GM23338 (cell line): ENCODE measurements around the gene SETBP1. TPM values are rescaled to one million over a fixed set of nuclear protein-coding genes. Genes with fewer than 3 reads are reported as not detected.

Experiments used
- ATAC-seq: fragments of 200-7000 bp; cut with Tn5 transposase; 3 replicates; pipeline ENCODE4 v1.9.1; 2020
- DNase-seq: peaks from one replicate; pipeline ENCODE4 v3.0.0-alpha.2; 2015; ENCODE audit warnings: low spot score
- H2AFZ ChIP-seq: fragments of 200-600 bp; sonication (generic); 2 replicates; pipeline ENCODE4 v1.8.0; 2016; ENCODE audit warnings: antibody characterized with exemption, mild to moderate bottlenecking, moderate library complexity
- H3F3A ChIP-seq: fragments of 200-600 bp; sonication (generic); replicated peaks from 2 replicates; pipeline ENCODE4 v1.8.0; 2017; ENCODE audit warnings: antibody characterized with exemption, mixed run types, low read depth
- H3K27ac ChIP-seq: fragments of 200-600 bp; sonication (generic); 2 replicates; pipeline ENCODE4 v1.6.1; 2016; ENCODE audit warnings: low read depth
- H3K27me3 ChIP-seq: fragments of 200-600 bp; sonication (generic); 2 replicates; pipeline ENCODE4 v1.8.0; 2016; ENCODE audit warnings: mild to moderate bottlenecking, mixed run types, moderate library complexity; ENCODE audit not compliant: insufficient read depth
- H3K36me3 ChIP-seq: fragments of 200-600 bp; sonication (generic); 2 replicates; pipeline ENCODE4 v1.8.0; 2016; ENCODE audit warnings: mild to moderate bottlenecking; ENCODE audit not compliant: insufficient read depth
- H3K4me1 ChIP-seq: fragments of 200-600 bp; sonication (generic); 2 replicates; pipeline ENCODE4 v1.8.0; 2016; ENCODE audit warnings: mild to moderate bottlenecking, moderate library complexity; ENCODE audit not compliant: insufficient read depth
- H3K4me2 ChIP-seq: fragments of 200-600 bp; sonication (generic); 2 replicates; pipeline ENCODE4 v1.7.1; 2017; ENCODE audit warnings: mixed run types
- H3K4me3 ChIP-seq: fragments of 200-600 bp; sonication (generic); 2 replicates; pipeline ENCODE4 v1.6.1; 2016; ENCODE audit warnings: mixed run types
- H3K79me2 ChIP-seq: fragments of 200-600 bp; sonication (generic); replicated peaks from 2 replicates; pipeline ENCODE4 v1.8.0; 2017; ENCODE audit warnings: mild to moderate bottlenecking; ENCODE audit not compliant: insufficient read depth
- H3K9me2 ChIP-seq: fragments of 200-600 bp; sonication (generic); 2 replicates; pipeline ENCODE4 v1.8.0; 2017; ENCODE audit not compliant: insufficient read depth
- H4K20me1 ChIP-seq: fragments of 200-600 bp; sonication (generic); replicated peaks from 2 replicates; pipeline ENCODE4 v1.8.0; 2017; ENCODE audit warnings: mild to moderate bottlenecking; ENCODE audit not compliant: insufficient read depth
- H3K27ac Mint-ChIP-seq: 2 replicates; pipeline ENCODE4 v1.8.0; 2020; ENCODE audit warnings: inconsistent platforms, mild to moderate bottlenecking, moderate library complexity, mixed read lengths
- H3K27me3 Mint-ChIP-seq: 3 replicates; pipeline ENCODE4 v1.8.0; 2022; ENCODE audit warnings: low read depth, mild to moderate bottlenecking, moderate library complexity, mixed read lengths, inconsistent platforms; ENCODE audit not compliant: insufficient read depth, poor library complexity
- H3K36me3 Mint-ChIP-seq: 3 replicates; pipeline ENCODE4 v1.8.0; 2021; ENCODE audit warnings: low read depth, mild to moderate bottlenecking, inconsistent platforms, moderate library complexity, mixed read lengths
- H3K4me1 Mint-ChIP-seq: 3 replicates; pipeline ENCODE4 v1.8.0; 2020; ENCODE audit warnings: mild to moderate bottlenecking, inconsistent platforms, mixed read lengths
- H3K4me3 Mint-ChIP-seq: 3 replicates; pipeline ENCODE4 v1.8.0; 2021; ENCODE audit warnings: moderate library complexity, mild to moderate bottlenecking, inconsistent platforms, mixed read lengths
- H3K9me3 Mint-ChIP-seq: 3 replicates; pipeline ENCODE4 v1.8.0; 2020; ENCODE audit warnings: moderate library complexity, mild to moderate bottlenecking, inconsistent platforms, mixed read lengths
- CREB1 ChIP-seq: fragments of 250-450 bp; sonication (Bioruptor Pico); IDR thresholded peaks from 2 replicates; pipeline ENCODE4 v1.5.0; 2020; ENCODE audit warnings: low read depth, mild to moderate bottlenecking, moderate library complexity
- NANOG ChIP-seq: IDR thresholded peaks from 2 replicates; pipeline ENCODE4 v1.6.1; 2016; ENCODE audit warnings: antibody characterized with exemption, borderline replicate concordance
- POLR2AphosphoS5 ChIP-seq: IDR thresholded peaks from 2 replicates; pipeline ENCODE4 v1.6.1; 2016; ENCODE audit warnings: antibody characterized with exemption, low read depth
- STAT1 ChIP-seq: IDR thresholded peaks from one replicate; pipeline ENCODE4 v1.6.1; 2016; ENCODE audit warnings: antibody characterized with exemption; ENCODE audit not compliant: unreplicated experiment
- ZNF114 ChIP-seq: fragments of 250-450 bp; sonication (Bioruptor Pico); IDR thresholded peaks from 2 replicates; pipeline ENCODE4 v1.5.0; 2020; ENCODE audit warnings: mild to moderate bottlenecking, moderate library complexity
- ZNF331 ChIP-seq: fragments of 250-450 bp; sonication (Bioruptor Pico); IDR thresholded peaks from 2 replicates; pipeline ENCODE4 v1.5.0; 2020; ENCODE audit warnings: low read depth, mild to moderate bottlenecking, moderate library complexity
- polyA plus RNA-seq: library from polyadenylated mRNA; unstranded; fragments of >200 nt; fragmentation: Nextera tagmentation; extraction: Ambion mirVana; gene quantifications from 2 replicates; pipeline ENCODE4 v1.2.1, GENCODE V29; 2016
- total RNA-seq: library from RNA; depleted of rRNA; stranded (reverse); fragments of >200 nt; shearing (Covaris generic); gene quantifications from 2 replicates; pipeline ENCODE4 v1.2.3, GENCODE V29; 2014
- TF ChIP-seq, protein P1 (sequence below): fragments of 250-450 bp; sonication (Bioruptor Pico); IDR thresholded peaks from 2 replicates; pipeline ENCODE4 v1.5.0; 2020; ENCODE audit warnings: mild to moderate bottlenecking, moderate library complexity
- TF ChIP-seq, protein P2 (sequence below): IDR thresholded peaks from 2 replicates; pipeline ENCODE4 v1.6.1; 2016; ENCODE audit warnings: antibody characterized with exemption
- TF ChIP-seq, protein P3 (sequence below), 2 experiments: fragments of 200-600 bp in 1 of 2; sonication (generic) in 1 of 2; conservative IDR thresholded peaks; 2 replicates each; pipeline versions ENCODE4 v1.5.1 to v1.6.1; 2016 to 2017; ENCODE audit warnings: antibody characterized with exemption in 2 of 2, low read depth in 2 of 2, mild to moderate bottlenecking in 2 of 2, moderate library complexity in 1 of 2

The SETBP1 gene
- total and polyA plus RNA-seq, 2 experiments from 2014 or later: 1.6 to 5.5 TPM

DNA sequence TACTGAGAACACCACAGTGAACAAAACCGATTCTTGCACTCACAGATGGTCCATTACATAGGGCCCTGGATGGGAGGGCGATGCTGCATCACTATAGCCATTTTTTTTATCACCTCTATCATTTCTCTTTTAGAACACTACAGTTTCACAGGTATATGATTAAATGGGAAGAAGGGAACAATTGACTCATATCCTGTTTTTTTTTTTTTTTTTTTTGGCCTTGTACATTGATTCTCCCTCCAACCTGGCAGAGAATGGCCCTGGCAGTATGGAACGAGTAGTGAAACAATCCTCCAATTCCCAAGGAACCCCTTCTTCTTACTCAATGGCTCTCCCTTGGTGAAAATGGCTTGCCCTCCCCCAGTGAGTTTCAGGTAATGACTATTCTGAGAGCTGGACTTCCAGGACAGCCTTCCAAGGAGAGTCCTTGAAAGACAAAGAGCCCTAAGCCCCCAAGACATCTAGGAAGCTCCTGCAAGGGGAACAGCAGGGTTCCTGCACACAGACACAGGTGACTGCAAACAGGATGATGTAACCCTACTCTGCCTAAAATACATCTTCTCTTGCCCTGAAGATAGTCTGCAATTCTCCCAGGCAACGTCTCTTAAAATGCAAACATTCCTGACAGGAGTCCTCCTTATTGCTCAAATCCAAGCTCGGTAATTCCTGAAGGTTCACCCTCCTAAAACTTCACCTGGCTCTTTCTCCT lies 405.4 kb downstream of the SETBP1 start (continued):
- TF ChIP-seq, protein P1, sequence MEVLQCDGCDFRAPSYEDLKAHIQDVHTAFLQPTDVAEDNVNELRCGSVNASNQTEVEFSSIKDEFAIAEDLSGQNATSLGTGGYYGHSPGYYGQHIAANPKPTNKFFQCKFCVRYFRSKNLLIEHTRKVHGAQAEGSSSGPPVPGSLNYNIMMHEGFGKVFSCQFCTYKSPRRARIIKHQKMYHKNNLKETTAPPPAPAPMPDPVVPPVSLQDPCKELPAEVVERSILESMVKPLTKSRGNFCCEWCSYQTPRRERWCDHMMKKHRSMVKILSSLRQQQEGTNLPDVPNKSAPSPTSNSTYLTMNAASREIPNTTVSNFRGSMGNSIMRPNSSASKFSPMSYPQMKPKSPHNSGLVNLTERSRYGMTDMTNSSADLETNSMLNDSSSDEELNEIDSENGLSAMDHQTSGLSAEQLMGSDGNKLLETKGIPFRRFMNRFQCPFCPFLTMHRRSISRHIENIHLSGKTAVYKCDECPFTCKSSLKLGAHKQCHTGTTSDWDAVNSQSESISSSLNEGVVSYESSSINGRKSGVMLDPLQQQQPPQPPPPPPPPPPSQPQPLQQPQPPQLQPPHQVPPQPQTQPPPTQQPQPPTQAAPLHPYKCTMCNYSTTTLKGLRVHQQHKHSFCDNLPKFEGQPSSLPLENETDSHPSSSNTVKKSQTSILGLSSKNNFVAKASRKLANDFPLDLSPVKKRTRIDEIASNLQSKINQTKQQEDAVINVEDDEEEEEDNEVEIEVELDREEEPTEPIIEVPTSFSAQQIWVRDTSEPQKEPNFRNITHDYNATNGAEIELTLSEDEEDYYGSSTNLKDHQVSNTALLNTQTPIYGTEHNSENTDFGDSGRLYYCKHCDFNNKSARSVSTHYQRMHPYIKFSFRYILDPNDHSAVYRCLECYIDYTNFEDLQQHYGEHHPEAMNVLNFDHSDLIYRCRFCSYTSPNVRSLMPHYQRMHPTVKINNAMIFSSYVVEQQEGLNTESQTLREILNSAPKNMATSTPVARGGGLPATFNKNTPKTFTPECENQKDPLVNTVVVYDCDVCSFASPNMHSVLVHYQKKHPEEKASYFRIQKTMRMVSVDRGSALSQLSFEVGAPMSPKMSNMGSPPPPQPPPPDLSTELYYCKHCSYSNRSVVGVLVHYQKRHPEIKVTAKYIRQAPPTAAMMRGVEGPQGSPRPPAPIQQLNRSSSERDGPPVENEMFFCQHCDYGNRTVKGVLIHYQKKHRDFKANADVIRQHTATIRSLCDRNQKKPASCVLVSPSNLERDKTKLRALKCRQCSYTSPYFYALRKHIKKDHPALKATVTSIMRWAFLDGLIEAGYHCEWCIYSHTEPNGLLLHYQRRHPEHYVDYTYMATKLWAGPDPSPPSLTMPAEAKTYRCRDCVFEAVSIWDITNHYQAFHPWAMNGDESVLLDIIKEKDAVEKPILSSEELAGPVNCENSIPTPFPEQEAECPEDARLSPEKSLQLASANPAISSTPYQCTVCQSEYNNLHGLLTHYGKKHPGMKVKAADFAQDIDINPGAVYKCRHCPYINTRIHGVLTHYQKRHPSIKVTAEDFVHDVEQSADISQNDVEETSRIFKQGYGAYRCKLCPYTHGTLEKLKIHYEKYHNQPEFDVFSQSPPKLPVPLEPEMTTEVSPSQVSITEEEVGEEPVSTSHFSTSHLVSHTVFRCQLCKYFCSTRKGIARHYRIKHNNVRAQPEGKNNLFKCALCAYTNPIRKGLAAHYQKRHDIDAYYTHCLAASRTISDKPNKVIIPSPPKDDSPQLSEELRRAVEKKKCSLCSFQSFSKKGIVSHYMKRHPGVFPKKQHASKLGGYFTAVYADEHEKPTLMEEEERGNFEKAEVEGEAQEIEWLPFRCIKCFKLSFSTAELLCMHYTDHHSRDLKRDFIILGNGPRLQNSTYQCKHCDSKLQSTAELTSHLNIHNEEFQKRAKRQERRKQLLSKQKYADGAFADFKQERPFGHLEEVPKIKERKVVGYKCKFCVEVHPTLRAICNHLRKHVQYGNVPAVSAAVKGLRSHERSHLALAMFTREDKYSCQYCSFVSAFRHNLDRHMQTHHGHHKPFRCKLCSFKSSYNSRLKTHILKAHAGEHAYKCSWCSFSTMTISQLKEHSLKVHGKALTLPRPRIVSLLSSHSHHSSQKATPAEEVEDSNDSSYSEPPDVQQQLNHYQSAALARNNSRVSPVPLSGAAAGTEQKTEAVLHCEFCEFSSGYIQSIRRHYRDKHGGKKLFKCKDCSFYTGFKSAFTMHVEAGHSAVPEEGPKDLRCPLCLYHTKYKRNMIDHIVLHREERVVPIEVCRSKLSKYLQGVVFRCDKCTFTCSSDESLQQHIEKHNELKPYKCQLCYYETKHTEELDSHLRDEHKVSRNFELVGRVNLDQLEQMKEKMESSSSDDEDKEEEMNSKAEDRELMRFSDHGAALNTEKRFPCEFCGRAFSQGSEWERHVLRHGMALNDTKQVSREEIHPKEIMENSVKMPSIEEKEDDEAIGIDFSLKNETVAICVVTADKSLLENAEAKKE: no peak
- TF ChIP-seq POLR2AphosphoS5: no peak
- no peak for TF ChIP-seq STAT1
- no peak for TF ChIP-seq ZNF331 (CRISPR knock-in tag)
- TF ChIP-seq, protein P2, sequence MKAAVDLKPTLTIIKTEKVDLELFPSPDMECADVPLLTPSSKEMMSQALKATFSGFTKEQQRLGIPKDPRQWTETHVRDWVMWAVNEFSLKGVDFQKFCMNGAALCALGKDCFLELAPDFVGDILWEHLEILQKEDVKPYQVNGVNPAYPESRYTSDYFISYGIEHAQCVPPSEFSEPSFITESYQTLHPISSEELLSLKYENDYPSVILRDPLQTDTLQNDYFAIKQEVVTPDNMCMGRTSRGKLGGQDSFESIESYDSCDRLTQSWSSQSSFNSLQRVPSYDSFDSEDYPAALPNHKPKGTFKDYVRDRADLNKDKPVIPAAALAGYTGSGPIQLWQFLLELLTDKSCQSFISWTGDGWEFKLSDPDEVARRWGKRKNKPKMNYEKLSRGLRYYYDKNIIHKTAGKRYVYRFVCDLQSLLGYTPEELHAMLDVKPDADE: no peak

DNA sequence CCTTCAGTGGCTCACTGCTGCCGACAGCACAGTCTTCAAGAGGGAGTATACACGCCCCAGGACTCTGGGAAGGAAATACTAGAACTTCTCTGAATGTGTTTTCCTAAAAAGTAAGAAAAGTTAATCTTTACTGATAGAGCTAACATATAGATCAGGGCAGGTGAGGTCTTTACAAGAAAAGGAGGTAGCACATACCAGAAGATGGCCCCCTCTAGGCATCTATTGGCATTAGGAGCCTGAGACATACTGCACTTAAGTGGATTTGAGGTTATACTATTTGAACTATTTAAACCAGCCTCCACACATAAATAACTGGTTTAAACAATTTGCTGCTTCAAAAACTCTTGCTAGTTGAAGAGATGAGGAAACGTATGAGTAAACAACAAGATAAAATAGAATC lies 406.1 kb downstream of the SETBP1 start:
- H3K9me2 ChIP-seq: 0 out of 2 replicates have a peak, but pooled peaks cover 3% of the 10 kb centered on the region
- Mint-ChIP-seq H3K4me3 (no peak overlapping the region), H3K4me1 (peaks cover 12% of the 10 kb centered on the region), H3K36me3 (no peaks in the 10 kb centered on the region), H3K27me3 (peaks cover 8% of the 10 kb centered on the region), H3K9me3 (no peaks in the 10 kb centered on the region), H3K27ac (peak overlapping the region; percentile 72)
- H3F3A ChIP-seq: no peaks in the 10 kb centered on the region
- peaks cover 7% of the 10 kb centered on the region; the same call in 1 of the 2 replicates for H3K4me1 ChIP-seq
- no peaks in the 10 kb centered on the region for H3K36me3 ChIP-seq
- H3K27ac ChIP-seq: no peak overlapping the region
- H3K27me3 ChIP-seq: no peaks in the 10 kb centered on the region
- H3K79me2 ChIP-seq: no peaks in the 10 kb centered on the region
- H4K20me1 ChIP-seq: no peaks in the 10 kb centered on the region; the same call in 1 of the 2 replicates
- DNase-seq (no peak), ATAC-seq (no peak)
- TF ChIP-seq, protein P3, sequence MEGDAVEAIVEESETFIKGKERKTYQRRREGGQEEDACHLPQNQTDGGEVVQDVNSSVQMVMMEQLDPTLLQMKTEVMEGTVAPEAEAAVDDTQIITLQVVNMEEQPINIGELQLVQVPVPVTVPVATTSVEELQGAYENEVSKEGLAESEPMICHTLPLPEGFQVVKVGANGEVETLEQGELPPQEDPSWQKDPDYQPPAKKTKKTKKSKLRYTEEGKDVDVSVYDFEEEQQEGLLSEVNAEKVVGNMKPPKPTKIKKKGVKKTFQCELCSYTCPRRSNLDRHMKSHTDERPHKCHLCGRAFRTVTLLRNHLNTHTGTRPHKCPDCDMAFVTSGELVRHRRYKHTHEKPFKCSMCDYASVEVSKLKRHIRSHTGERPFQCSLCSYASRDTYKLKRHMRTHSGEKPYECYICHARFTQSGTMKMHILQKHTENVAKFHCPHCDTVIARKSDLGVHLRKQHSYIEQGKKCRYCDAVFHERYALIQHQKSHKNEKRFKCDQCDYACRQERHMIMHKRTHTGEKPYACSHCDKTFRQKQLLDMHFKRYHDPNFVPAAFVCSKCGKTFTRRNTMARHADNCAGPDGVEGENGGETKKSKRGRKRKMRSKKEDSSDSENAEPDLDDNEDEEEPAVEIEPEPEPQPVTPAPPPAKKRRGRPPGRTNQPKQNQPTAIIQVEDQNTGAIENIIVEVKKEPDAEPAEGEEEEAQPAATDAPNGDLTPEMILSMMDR (conservative IDR thresholded peaks at IDR 0.05; ENCODE audit: low read depth in 2 of 2): peak in 1 of 2 experiments; percentile 23; a peak in 2 of 4 replicates
- TF ChIP-seq NANOG (no peak), ZNF114 (CRISPR knock-in tag) (no peak), CREB1 (CRISPR knock-in tag) (no peak)
- peak overlapping the region; percentile 96 for H2AFZ ChIP-seq
- no peak overlapping the region for H3K4me2 ChIP-seq
- no peak overlapping the region for H3K4me3 ChIP-seq
